Caco-2 (cell line): Measurements from ENCODE around the gene MROH2A. TPM values are rescaled to one million over a fixed set of nuclear protein-coding genes. Genes with fewer than 3 reads are reported as not detected.

Experiments
- BruUV-seq: library from RNA; stranded (reverse); fragments of 400-500 nt; replicated peaks from 2 replicates; lab custom pipeline; 2021; lab: Mats Ljungman, UMichigan
- CTCF ChIA-PET: fragments of 300-600 bp; sonication (Branson Sonifier 250); formaldehyde crosslinking; loops from one replicate; lab custom pipeline; 2022; ENCODE audit warnings: antibody characterized with exemption; lab: Charles Lee
- POLR2A ChIA-PET: fragments of 300-600 bp; sonication (Branson Sonifier 250); formaldehyde crosslinking; loops from one replicate; lab custom pipeline; 2022; ENCODE audit warnings: antibody characterized with exemption; lab: Charles Lee
- DNase-seq, 2 experiments: peaks; one replicate each; pipeline versions ENCODE4 v3.0.0 to v3.0.0-alpha.2; 2020 to 2022
- H3K27me3 ChIP-seq: replicated peaks from 2 replicates; pipeline ENCODE4 v1.6.0; 2011; ENCODE audit warnings: low read length; ENCODE audit not compliant: control insufficient read depth, insufficient read depth
- H3K36me3 ChIP-seq: 2 replicates; pipeline ENCODE4 v1.5.1; 2011; ENCODE audit warnings: low read length; ENCODE audit not compliant: control insufficient read depth, insufficient read depth
- H3K4me1 ChIP-seq: fragments of 250-450 bp; sonication (Bioruptor Pico); 2 replicates; pipeline ENCODE4 v1.5.1; 2020; ENCODE audit warnings: mild to moderate bottlenecking
- H3K4me3 ChIP-seq: 2 replicates; pipeline ENCODE4 v1.5.1; 2011; ENCODE audit warnings: low read depth, mild to moderate bottlenecking, control low read depth, low read length
- H3K9me3 ChIP-seq: fragments of 250-450 bp; sonication (Bioruptor Pico); 2 replicates; pipeline ENCODE4 v1.5.1; 2020; ENCODE audit warnings: mild to moderate bottlenecking, moderate library complexity
- H3K27ac Mint-ChIP-seq: one replicate; pipeline ENCODE4 v1.8.0; 2022; ENCODE audit warnings: mixed read lengths; ENCODE audit not compliant: unreplicated experiment
- H3K27me3 Mint-ChIP-seq: one replicate; pipeline ENCODE4 v1.8.0; 2022; ENCODE audit warnings: mixed read lengths; ENCODE audit not compliant: insufficient read depth, unreplicated experiment
- H3K36me3 Mint-ChIP-seq: one replicate; pipeline ENCODE4 v1.8.0; 2022; ENCODE audit warnings: mild to moderate bottlenecking, mixed read lengths; ENCODE audit not compliant: insufficient read depth, unreplicated experiment
- H3K4me1 Mint-ChIP-seq: one replicate; pipeline ENCODE4 v1.8.0; 2022; ENCODE audit warnings: low read depth, mixed read lengths; ENCODE audit not compliant: unreplicated experiment
- H3K4me3 Mint-ChIP-seq: one replicate; pipeline ENCODE4 v1.8.0; 2022; ENCODE audit warnings: mild to moderate bottlenecking, moderate library complexity, mixed read lengths; ENCODE audit not compliant: unreplicated experiment
- H3K9me3 Mint-ChIP-seq: one replicate; pipeline ENCODE4 v1.8.0; 2022; ENCODE audit warnings: mixed read lengths; ENCODE audit not compliant: unreplicated experiment
- CTCF ChIP-seq, 2 experiments: fragments of 200-600 bp in 1 of 2; IDR thresholded peaks; 1 replicate in 1 of 2; 2 replicates in 1 of 2; pipeline versions ENCODE4 v1.5.1 to v1.8.0; 2011 to 2022; ENCODE audit warnings: antibody characterized with exemption in 1 of 2, control low read depth in 1 of 2, inconsistent platforms in 1 of 2, low read depth in 1 of 2, low read length in 1 of 2, mild to moderate bottlenecking in 1 of 2, moderate library complexity in 1 of 2; ENCODE audit not compliant: insufficient read depth in 1 of 2, severe bottlenecking in 1 of 2, unreplicated experiment in 1 of 2
- intact Hi-C: fragments of 100-400 bp; cut with micrococcal nuclease; formaldehyde crosslinking; loops from one replicate; pipeline ENCODE4 v1.10.0; 2022; ENCODE audit not compliant: unreplicated experiment
- total RNA-seq: library from RNA; stranded (reverse); gene quantifications from 2 replicates; pipeline ENCODE4 v1.2.3, GENCODE V29; 2022

The MROH2A gene
- total RNA-seq, 1 experiment from 2014 or later = not detected

- Histone ChIP-seq H3K4me1 (no peaks in the 10 kb centered on the region), H3K36me3 (no peaks in the 10 kb centered on the region)
- no TSS peak for BruUV-seq
These were observed 24.1 kb downstream of the MROH2A start for GRCh38 chr2:233802132-233802815.

GRCh38 chr2:233803292-233803911, 25.3 kb downstream of the MROH2A start:
- CTCF ChIA-PET = no interaction called here
- no peaks in the 10 kb centered on the region for H3K27me3 ChIP-seq
- no peak for TF ChIP-seq CTCF (IDR thresholded peaks at IDR 0.05; ENCODE audit: insufficient read depth in 1 of 2, low read depth in 1 of 2, low read length in 1 of 2, severe bottlenecking in 1 of 2, unreplicated experiment in 1 of 2)
- DNase-seq = no peak
- Mint-ChIP-seq H3K4me3 (no peak overlapping the region), H3K9me3 (no peaks in the 10 kb centered on the region), H3K27ac (no peak overlapping the region), H3K27me3 (no peaks in the 10 kb centered on the region), H3K36me3 (no peaks in the 10 kb centered on the region), H3K4me1 (no peaks in the 10 kb centered on the region)
- intact Hi-C loops = no loop called here
- H3K9me3 ChIP-seq = no peaks in the 10 kb centered on the region
- no peaks in the 10 kb centered on the region for H3K4me1 ChIP-seq
- no peak overlapping the region for H3K4me3 ChIP-seq
- no peaks in the 10 kb centered on the region for H3K36me3 ChIP-seq
- no TSS peak for BruUV-seq
- POLR2A ChIA-PET = no interaction called here

More at GRCh38 chr2:233802132-233802815, 24.1 kb downstream of the MROH2A start:
- Mint-ChIP-seq H3K9me3 (no peaks in the 10 kb centered on the region), H3K4me1 (no peaks in the 10 kb centered on the region), H3K36me3 (no peaks in the 10 kb centered on the region), H3K4me3 (no peak overlapping the region), H3K27me3 (no peaks in the 10 kb centered on the region), H3K27ac (no peak overlapping the region)
- CTCF ChIA-PET = no interaction called here
- POLR2A ChIA-PET = no interaction called here
- no peak for TF ChIP-seq CTCF (IDR thresholded peaks at IDR 0.05; ENCODE audit: insufficient read depth in 1 of 2, low read depth in 1 of 2, low read length in 1 of 2, severe bottlenecking in 1 of 2, unreplicated experiment in 1 of 2)
- intact Hi-C loops = no loop called here
- H3K9me3 ChIP-seq = no peaks in the 10 kb centered on the region
- H3K27me3 ChIP-seq = no peaks in the 10 kb centered on the region
- H3K4me3 ChIP-seq = no peak overlapping the region
- DNase-seq = no peak

GRCh38 chr2:233803994-233804393, 25.9 kb downstream of the MROH2A start:
- Histone ChIP-seq H3K36me3 (no peaks in the 10 kb centered on the region), H3K9me3 (no peaks in the 10 kb centered on the region), H3K4me1 (no peaks in the 10 kb centered on the region), H3K4me3 (no peak overlapping the region), H3K27me3 (no peaks in the 10 kb centered on the region)
- no TSS peak for BruUV-seq
- ChIA-PET POLR2A (no interaction called here), CTCF (no interaction called here)
- Mint-ChIP-seq H3K9me3 (no peaks in the 10 kb centered on the region), H3K36me3 (no peaks in the 10 kb centered on the region), H3K27me3 (no peaks in the 10 kb centered on the region), H3K27ac (no peak overlapping the region), H3K4me3 (no peak overlapping the region), H3K4me1 (no peaks in the 10 kb centered on the region)
- intact Hi-C loops = loop anchor here (1.0 kb wide), 1 partner anchor 19 kb away; no protein-coding TSS in a partner anchor
- no peak for TF ChIP-seq CTCF (IDR thresholded peaks at IDR 0.05; ENCODE audit: insufficient read depth in 1 of 2, low read depth in 1 of 2, low read length in 1 of 2, severe bottlenecking in 1 of 2, unreplicated experiment in 1 of 2)
- DNase-seq = no peak
